Fibroblast of the aortic adventitia (primary cell): ENCODE measurements around the gene TBL2. TPM values are rescaled to one million over a fixed set of nuclear protein-coding genes. Genes with fewer than 3 reads are reported as not detected.
"Not testable (repeated sequence)": the region's sequence is repeated elsewhere in the genome, so short reads cannot be mapped to it uniquely, and the experiment has no call there.

Experiments used
- DNase-seq: peaks from one replicate; pipeline ENCODE4 v3.0.0-alpha.2; 2010; ENCODE audit warnings: low read depth
- H3K4me3 ChIP-seq: 2 replicates; pipeline ENCODE4 v1.5.1; 2011; ENCODE audit warnings: low read depth, mild to moderate bottlenecking, control low read depth, low read length, moderate library complexity
- CTCF ChIP-seq: IDR thresholded peaks from 2 replicates; pipeline ENCODE4 v1.5.1; 2011; ENCODE audit warnings: mild to moderate bottlenecking, low read length, control low read depth, inconsistent platforms; ENCODE audit not compliant: insufficient read depth
- total RNA-seq: library from RNA; depleted of rRNA; stranded (reverse); fragments of >200 nt; gene quantifications from 2 replicates; pipeline ENCODE4 v1.2.3, GENCODE V29; 2012; ENCODE audit warnings: low replicate concordance

TBL2 gene
- total RNA-seq, 1 donor = 44.6 TPM

GRCh38 chr7:73526896-73527821 is 51.2 kb downstream of the TBL2 start:
- no peak for DNase-seq
- TF ChIP-seq CTCF = no peak

GRCh38 chr7:73526158-73526494 is 52.3 kb downstream of the TBL2 start:
- H3K4me3 ChIP-seq, DNase-seq: not testable (repeated sequence)

More at GRCh38 chr7:73526896-73527821, 51.2 kb downstream of the TBL2 start:
- H3K4me3 ChIP-seq = no peak overlapping the region

- peak; percentile 21 for TF ChIP-seq CTCF
- peak; percentile 99 for DNase-seq
- peak within 1 kb of the TSS; percentile 78 for H3K4me3 ChIP-seq
Measured at GRCh38 chr7:73522105-73522872, 56.1 kb downstream of the TBL2 start, which contains the start of gene BAZ1B. TSS of gene BAZ1B (minus strand) at chr7:73522293. CDS start at chr7:73521933, 360 bp downstream.

GRCh38 chr7:73521636-73522104 is 56.7 kb downstream of the TBL2 start:
- no peak for TF ChIP-seq CTCF
- DNase-seq = peak; percentile 8
- peak overlapping the region; percentile 78 for H3K4me3 ChIP-seq

GRCh38 chr7:73520673-73521635 is 57.4 kb downstream of the TBL2 start:
- TF ChIP-seq CTCF = no peak
- peak overlapping the region; percentile 78 for H3K4me3 ChIP-seq
- DNase-seq = peak; percentile 59

GRCh38 chr7:73519867-73520672 is 58.3 kb downstream of the TBL2 start:
- H3K4me3 ChIP-seq = peak overlapping the region; percentile 78
- no peak for DNase-seq
- no peak for TF ChIP-seq CTCF
